T-helper 1 cell treated with Interleukin-12 subunit alpha and Interleukin-12 subunit beta and Interleukin-4 antibody, amounts not matched to agents 30 ng/mL and 1 ng/mL, for 36 hours (primary cell): ENCODE data around the gene CALM1. TPM values are rescaled to one million over a fixed set of nuclear protein-coding genes. Genes with fewer than 3 reads are reported as not detected.

Source experiments
- intact Hi-C: fragments of 100-400 bp; cut with micrococcal nuclease; formaldehyde crosslinking; loops from one replicate; pipeline ENCODE4 v1.15.1; 2024
- total RNA-seq: library from RNA; stranded (reverse); gene quantifications from 2 replicates; pipeline ENCODE4 v1.2.3, GENCODE V29; 2022

Gene CALM1
- total RNA-seq, 1 donor from 2014 or later: 664 TPM

- intact Hi-C loops: no loop called here
Measured at GRCh38 chr14:90440021-90440451, 43.2 kb downstream of the CALM1 start.

DNA sequence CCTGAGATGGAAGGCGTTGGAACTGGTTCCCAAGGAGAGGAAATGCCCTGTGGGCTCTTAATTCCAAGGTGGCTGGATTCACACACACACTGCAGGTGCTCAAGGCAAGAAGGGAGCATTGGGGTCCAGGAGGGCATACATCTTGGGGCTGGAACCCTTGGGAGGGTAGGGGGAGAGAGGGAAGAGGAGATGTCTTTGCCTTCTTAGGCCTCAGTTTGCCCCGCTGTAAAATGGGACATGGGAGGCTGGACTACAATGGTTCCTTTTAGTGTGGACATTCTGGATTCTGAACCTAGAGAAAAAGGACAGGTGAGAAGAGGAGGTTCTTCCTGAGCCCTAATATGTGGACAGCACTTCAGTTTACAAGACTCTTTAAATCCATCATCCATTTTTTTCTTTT lies 43.8 kb downstream of the CALM1 start:
- intact Hi-C loops: no loop called here

DNA sequence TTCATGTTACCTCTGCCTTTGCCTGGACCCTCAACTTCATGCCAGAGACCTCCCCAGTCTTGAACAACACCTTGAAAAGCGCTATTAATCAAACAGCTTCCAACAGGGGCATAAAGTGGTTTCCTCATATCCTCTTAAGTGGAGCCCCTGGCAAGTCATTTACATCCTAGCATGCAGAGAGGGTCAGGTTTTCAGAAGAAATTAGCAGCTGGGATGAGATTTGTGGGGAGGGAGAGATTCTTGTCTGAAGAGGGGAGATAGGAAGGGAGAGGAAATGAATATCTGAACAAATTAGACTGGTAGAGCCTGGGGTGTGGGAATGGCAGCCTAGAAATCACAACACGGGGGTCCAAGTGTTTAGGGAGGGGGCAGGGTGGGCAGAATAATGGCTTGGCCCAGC lies 45.6 kb downstream of the CALM1 start:
- intact Hi-C loops: no loop called here

- intact Hi-C loops: no loop called here
Measured at GRCh38 chr14:90443161-90444076, 46.6 kb downstream of the CALM1 start.

DNA sequence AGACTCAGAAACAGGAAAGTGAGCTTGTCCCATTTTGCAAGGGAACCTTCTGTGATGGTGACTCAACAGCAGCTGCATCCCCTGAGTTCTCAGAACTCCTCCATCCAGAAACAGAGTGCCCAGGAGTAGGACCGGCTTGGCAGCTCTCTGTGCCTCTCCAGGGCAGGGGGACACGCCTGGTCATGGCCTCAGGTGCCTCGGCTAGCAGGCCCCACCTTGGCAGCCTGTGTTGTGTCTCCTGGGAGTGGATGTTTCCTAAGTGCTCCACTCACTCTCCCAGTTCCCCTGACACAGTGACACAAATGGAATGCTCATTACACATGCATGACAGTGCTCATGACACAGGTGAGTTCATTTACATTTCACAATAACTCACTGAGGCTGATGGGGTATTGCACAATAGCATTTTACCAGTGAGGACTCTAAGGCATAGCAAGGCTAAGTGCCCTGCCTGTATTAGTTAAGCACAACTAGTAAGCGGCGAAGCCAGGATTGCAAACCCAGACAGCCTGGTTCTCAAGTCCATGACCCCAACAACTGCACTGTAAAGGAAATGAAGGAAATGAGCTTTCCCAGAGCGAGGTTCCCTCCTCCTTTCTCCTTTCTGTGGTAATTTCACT lies 47.4 kb downstream of the CALM1 start:
- intact Hi-C loops: no loop called here

DNA sequence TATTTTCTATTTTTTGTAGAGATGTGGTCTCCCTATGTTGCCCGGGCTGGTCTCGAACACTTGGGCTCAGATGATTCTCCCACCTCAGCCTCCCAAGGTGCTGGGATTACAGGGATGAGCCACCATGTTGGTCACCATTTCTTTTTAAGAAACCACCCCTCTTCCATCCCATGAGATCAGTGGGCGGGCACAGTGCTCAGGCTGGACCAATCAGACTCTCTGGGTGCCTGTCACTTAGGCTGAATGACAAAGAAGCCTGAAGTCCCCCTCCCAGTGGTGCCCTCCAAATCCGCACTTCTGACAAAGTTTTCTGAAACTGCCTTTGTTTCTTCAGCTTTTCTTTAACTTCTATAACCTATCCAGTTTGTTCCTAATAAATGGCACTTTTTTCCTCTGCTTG lies 48.2 kb downstream of the CALM1 start:
- intact Hi-C loops: no loop called here

- intact Hi-C loops: no loop called here
Measured at GRCh38 chr14:90446405-90446804, 49.6 kb downstream of the CALM1 start.

- intact Hi-C loops: no loop called here
Measured at GRCh38 chr14:90447720-90448497, 51.1 kb downstream of the CALM1 start.

- intact Hi-C loops: no loop called here
Measured at GRCh38 chr14:90449411-90449810, 52.6 kb downstream of the CALM1 start.

DNA sequence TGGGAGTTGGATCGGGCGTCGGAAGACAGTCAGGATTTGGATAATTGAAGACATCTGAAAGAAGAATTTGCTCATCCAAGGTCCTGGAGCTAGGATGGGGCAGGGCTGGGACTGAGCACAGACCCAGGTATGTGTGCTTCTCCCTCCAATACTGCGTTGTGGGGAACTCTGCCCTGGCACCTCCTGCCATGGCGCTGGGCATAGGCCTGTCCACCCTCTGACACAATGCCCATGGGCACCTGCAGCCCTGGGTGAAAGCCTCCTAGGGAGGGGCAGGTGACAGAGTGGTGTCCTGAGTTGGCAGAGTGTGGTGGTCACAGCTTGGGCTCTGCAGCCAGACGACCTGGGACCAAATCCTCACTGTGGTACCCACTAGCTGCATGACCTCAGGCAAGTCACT lies 53.3 kb downstream of the CALM1 start:
- intact Hi-C loops: no loop called here

GRCh38 chr14:90450667-90451066 lies 53.8 kb downstream of the CALM1 start:
- intact Hi-C loops: no loop called here

DNA sequence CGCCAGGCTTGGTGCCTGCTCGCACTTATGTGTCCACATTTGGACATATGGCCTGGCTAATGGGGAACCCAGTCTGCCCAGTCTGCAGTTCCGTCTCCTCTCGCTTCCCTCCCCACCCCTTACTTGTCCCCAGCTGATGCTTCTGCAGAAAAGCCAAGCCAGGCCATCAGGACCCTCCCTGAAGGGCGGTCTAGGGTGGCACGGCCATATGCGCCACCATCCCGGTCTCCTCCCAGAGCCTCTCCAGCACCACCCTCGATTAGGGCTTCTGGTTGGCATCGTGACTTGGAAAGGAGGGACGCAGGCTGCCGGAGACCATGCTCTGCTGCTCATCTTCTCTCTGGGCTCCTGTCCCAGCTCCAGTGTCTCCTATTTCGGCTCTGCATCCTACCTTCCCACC lies 54.6 kb downstream of the CALM1 start:
- intact Hi-C loops: no loop called here

DNA sequence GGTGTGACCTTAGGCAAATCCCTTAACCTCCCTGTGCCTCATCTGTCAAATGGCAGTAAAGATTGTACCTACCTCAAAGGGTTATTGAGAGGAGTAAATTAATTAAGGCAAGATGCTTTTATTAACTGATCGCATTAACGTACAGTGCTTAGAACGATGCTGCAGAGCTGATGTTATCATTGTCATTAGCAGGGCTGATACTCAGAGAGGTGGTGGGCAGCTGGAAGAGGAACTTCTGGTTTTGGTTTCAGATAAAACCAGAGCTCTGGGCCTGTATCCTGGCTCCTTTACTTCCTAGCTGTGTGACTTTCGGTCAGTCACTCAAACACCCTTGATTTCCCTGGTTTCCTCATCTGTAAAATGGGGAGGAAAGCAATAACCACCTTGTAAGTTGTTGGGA lies 55.1 kb downstream of the CALM1 start:
- intact Hi-C loops: no loop called here

DNA sequence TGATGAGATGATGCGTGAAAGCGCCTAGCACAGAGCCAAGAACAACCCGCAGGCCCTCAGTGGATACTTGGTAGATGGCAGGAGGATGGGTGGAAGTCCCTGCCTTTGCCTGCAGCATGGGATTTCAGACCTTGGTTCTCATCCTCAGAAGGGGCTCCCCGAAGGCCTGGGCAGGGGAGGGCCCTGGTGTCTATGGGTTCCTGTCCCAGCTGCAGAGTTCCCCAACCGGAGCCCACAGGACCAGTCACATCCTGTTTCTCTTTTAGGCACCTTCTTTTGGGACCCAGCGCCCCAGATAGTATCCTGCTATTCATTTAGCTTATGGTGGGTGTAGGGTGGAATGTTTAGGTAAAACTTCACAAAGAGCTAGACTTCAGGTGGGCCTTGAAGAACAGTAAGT lies 55.5 kb downstream of the CALM1 start:
- intact Hi-C loops: no loop called here

- intact Hi-C loops: no loop called here
Measured at GRCh38 chr14:90453401-90453951, 56.6 kb downstream of the CALM1 start.

DNA sequence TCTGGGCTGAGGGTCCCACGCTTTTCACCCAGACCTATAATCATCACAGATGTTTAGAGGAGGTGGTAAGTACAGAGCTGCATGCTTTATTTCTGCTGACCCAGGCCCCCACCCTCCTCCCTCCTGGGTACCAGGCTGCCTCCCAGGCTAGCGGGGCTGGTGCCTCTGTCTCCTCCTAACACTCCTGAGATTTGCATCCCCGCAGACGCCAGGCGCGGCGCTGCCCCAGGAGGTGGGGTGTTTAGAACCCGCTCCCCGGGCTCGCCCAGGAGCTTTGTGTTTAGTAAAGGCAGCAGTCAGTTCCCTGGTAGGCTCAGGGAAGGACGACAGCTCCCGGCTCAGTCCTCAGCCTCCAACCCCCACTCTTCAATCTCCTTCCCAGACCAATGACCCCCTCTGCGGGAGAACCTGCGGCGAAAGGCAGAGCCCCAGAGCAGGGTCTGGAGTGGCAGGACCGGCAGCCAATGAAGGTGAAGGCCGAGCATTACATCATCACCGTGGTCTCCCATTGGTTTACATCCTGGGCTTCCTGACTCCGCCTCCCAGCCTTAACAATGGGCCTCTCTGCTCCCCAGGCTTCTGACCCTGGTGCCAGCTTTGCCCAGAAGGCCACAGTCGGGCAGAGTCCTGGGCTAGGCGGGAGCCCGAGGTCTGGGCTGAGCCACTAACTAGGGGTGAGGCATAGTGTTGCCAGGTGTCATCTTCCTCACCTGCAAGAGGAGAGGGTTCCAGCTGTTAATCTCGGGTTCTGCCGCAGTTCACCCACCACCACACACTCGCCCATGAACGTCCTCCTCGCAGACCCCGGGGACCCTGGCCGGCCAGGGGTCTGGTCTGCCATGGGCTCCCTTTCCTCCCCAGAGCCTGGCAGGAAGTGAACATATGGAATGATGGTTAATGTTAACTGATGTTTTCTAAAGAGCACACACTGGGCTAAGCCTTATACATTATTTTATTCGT lies 57.5 kb downstream of the CALM1 start:
- intact Hi-C loops: no loop called here

DNA sequence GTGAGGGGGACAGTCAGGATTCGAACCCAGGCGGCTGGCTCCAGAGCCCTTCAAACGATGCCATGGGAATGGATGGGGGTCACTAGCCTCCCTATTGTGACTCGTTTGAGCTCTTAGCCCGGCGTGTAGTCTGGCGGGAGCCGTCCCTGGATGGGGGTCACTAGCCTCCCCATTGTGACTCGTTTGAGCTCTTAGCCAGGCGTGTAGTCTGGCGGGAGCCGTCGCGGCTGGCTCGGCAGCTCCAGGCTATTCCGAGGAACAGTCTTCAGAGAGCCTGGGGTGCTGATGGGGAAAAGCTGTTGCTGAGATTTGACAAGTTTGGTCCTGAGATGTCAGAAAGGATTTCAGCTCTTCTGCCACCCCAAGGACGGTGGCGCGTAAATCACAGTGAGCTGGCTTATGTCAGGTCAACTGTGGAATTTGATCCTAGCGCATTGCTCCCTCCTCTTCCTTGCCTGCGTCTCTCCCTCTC lies 58.3 kb downstream of the CALM1 start:
- intact Hi-C loops: no loop called here

DNA sequence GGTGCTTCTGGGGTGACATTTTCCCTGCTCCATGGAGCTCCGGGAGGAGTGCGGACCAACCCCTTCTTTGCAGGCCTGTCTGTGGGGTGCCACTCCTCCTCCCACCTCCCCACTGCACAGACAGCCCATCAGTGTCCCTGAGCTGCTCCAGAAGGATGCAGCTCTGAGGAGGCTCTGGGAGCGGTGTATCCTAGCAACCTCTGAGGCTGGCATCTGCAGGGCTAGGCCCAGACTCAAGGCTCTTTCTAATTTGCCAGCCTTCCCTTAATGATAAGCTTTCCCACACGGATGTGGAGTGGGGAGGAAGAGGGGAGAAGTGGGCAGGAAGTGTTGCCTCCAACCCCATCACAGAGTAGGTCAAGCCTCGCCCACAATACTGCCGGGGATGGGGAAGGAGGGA lies 59.7 kb downstream of the CALM1 start:
- intact Hi-C loops: no loop called here

DNA sequence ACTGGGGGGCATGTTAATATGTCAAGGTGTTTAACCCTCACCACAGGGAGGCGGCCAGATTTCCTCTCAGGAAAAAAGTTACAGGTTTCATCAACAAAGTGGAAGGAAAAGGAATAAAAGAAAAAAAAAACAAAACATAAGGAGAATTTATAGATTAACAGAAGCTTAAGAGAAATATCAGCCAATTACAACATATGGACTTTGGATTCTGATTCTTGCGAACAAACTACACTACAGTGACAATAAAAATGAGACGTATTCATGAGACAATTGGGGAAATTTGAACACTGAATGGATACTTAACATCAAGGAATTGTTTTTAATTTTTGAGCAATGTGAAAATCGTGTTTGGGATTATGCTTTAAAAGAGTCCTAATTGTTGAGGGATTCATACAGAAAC lies 60.4 kb downstream of the CALM1 start:
- intact Hi-C loops: no loop called here
